Fibroblast of mammary gland (primary cell): ENCODE results near the gene NECAP2.

Experiments
- DNase-seq: peaks from one replicate; pipeline ENCODE4 v3.0.0-alpha.2; 2010; ENCODE audit warnings: low read depth
- H3K4me3 ChIP-seq: 2 replicates; pipeline ENCODE4 v1.5.1; 2011; ENCODE audit warnings: low read depth, mild to moderate bottlenecking, low read length, moderate library complexity; ENCODE audit not compliant: control insufficient read depth
- CTCF ChIP-seq: conservative IDR thresholded peaks from 2 replicates; pipeline ENCODE4 v1.5.1; 2011; ENCODE audit warnings: low read depth, low read length, inconsistent platforms; ENCODE audit not compliant: control insufficient read depth, insufficient read depth

Gene NECAP2

GRCh38 chr1:16396591-16396990 lies 43.9 kb upstream of the NECAP2 start:
- H3K4me3 ChIP-seq, result no peak overlapping the region
- peak; percentile 90 for DNase-seq
- no peak for TF ChIP-seq CTCF

- no peak overlapping the region for H3K4me3 ChIP-seq
- DNase-seq, result no peak
- no peak for TF ChIP-seq CTCF
Measured at GRCh38 chr1:16397120-16397519, 43.4 kb upstream of the NECAP2 start.

GRCh38 chr1:16398371-16398953 lies 42.1 kb upstream of the NECAP2 start:
- no peak overlapping the region for H3K4me3 ChIP-seq
- no peak for DNase-seq
- no peak for TF ChIP-seq CTCF

- no peak for TF ChIP-seq CTCF
- DNase-seq, result peak; percentile 25
- H3K4me3 ChIP-seq, result no peak overlapping the region
Measured at GRCh38 chr1:16402742-16403141, 37.8 kb upstream of the NECAP2 start.

- no peak for TF ChIP-seq CTCF
- DNase-seq, result peak; percentile 31
- no peak overlapping the region for H3K4me3 ChIP-seq
Measured at GRCh38 chr1:16405441-16405840, 35.1 kb upstream of the NECAP2 start.

GRCh38 chr1:16406868-16407267 lies 33.7 kb upstream of the NECAP2 start:
- no peak for TF ChIP-seq CTCF
- no peak for DNase-seq
- no peak overlapping the region for H3K4me3 ChIP-seq
